ENCODE data around the gene PIP5K1B. TPM values are rescaled to one million over a fixed set of nuclear protein-coding genes. Genes with fewer than 3 reads are reported as not detected.

PIP5K1B gene
- total RNA-seq, 1 experiment from 2014 or later: not detected

Other genes starting within 250 kb of the PIP5K1B start
- gene TMEM252, start 164.4 kb upstream of the PIP5K1B start, total RNA-seq (2014; rRNA removed; shearing (Covaris generic)): not detected in 2 replicates